GM12878 (cell line): ENCODE data around the gene ENOX1. TPM values are rescaled to one million over a fixed set of nuclear protein-coding genes. Genes with fewer than 3 reads are reported as not detected.

Source experiments
- BACH1 ChIP-seq: fragments of 450-650 bp; IDR thresholded peaks from 2 replicates; pipeline ENCODE4 v1.6.1; 2017; ENCODE audit warnings: mild to moderate bottlenecking, borderline replicate concordance
- BCL3 ChIP-seq: IDR thresholded peaks from 2 replicates; pipeline ENCODE4 v1.6.1; 2011; ENCODE audit warnings: borderline replicate concordance, low read depth, mild to moderate bottlenecking, moderate library complexity, low read length; ENCODE audit not compliant: insufficient read depth, poor library complexity, severe bottlenecking
- BHLHE40 ChIP-seq, 2 experiments: fragments of 450-650 bp in 1 of 2; IDR thresholded peaks; 2 replicates each; pipeline ENCODE4 v1.6.1; 2011 to 2017; ENCODE audit warnings: low read depth in 2 of 2, borderline replicate concordance in 1 of 2, improper control_type of control experiment in 1 of 2, low read length in 1 of 2, mild to moderate bottlenecking in 1 of 2
- CREB1 ChIP-seq: IDR thresholded peaks from 2 replicates; pipeline ENCODE4 v1.6.1; 2012; ENCODE audit warnings: low read depth, mild to moderate bottlenecking, inconsistent platforms
- CUX1 ChIP-seq: IDR thresholded peaks from 2 replicates; pipeline ENCODE4 v1.6.1; 2012; ENCODE audit warnings: improper control_type of control experiment, low read depth, low read length; ENCODE audit not compliant: insufficient replicate concordance
- DPF2 ChIP-seq: fragments of 450-650 bp; IDR thresholded peaks from 2 replicates; pipeline ENCODE4 v1.6.1; 2017; ENCODE audit warnings: mild to moderate bottlenecking
- EGR1 ChIP-seq, 2 experiments: IDR thresholded peaks; 1 replicate in 1 of 2; 2 replicates in 1 of 2; pipeline ENCODE4 v1.6.1; 2011 to 2012; ENCODE audit warnings: low read depth in 2 of 2, low read length in 2 of 2, borderline replicate concordance in 1 of 2, mild to moderate bottlenecking in 1 of 2, moderate library complexity in 1 of 2
- IKZF2 ChIP-seq, 2 experiments: fragments of 450-650 bp; IDR thresholded peaks; 2 replicates each; pipeline ENCODE4 v1.6.1; 2017; ENCODE audit warnings: mild to moderate bottlenecking in 2 of 2, moderate library complexity in 2 of 2
- IRF4 ChIP-seq: IDR thresholded peaks from 2 replicates; pipeline ENCODE4 v1.6.1; 2011; ENCODE audit warnings: low read depth, low read length
- NBN ChIP-seq: fragments of 450-650 bp; IDR thresholded peaks from 2 replicates; pipeline ENCODE4 v1.6.1; 2016
- PAX5 ChIP-seq: IDR thresholded peaks from 2 replicates; pipeline ENCODE4 v1.6.1; 2011; ENCODE audit warnings: low read depth, low read length, borderline replicate concordance
- PBX3 ChIP-seq: IDR thresholded peaks from 2 replicates; pipeline ENCODE4 v1.6.1; 2011; ENCODE audit warnings: mild to moderate bottlenecking, low read depth, low read length, moderate library complexity; ENCODE audit not compliant: insufficient replicate concordance
- RUNX3 ChIP-seq: IDR thresholded peaks from 2 replicates; pipeline ENCODE4 v1.6.1; 2012; ENCODE audit warnings: low read length, inconsistent platforms
- SKIL ChIP-seq: fragments of 450-650 bp; IDR thresholded peaks from 2 replicates; pipeline ENCODE4 v1.6.1; 2017; ENCODE audit warnings: mild to moderate bottlenecking, low read depth, inconsistent platforms; ENCODE audit not compliant: poor library complexity, severe bottlenecking
- ZNF687 ChIP-seq: fragments of 450-650 bp; IDR thresholded peaks from 2 replicates; pipeline ENCODE4 v1.6.1; 2017; ENCODE audit warnings: mild to moderate bottlenecking, moderate library complexity
- polyA plus RNA-seq, 11 experiments: library from polyadenylated mRNA; depleted of rRNA in 4 of 11; unstranded in 6 of 11; stranded (reverse) in 5 of 11; fragments of >200 nt; fragmentation: Nextera tagmentation in 4 of 11; fragmentation: Illumina TruSeq in 1 of 11; extraction: Ambion mirVana in 4 of 11; extraction: Trizol in 1 of 11; gene quantifications; 1 replicate in 1 of 11; 2 replicates in 10 of 11; pipeline versions ENCODE4 v1.2.1 to v1.2.3, GENCODE V29; 2011 to 2016; ENCODE audit warnings: inconsistent platforms in 2 of 11, missing spikeins in 2 of 11, low read depth in 1 of 11
- total RNA-seq, 4 experiments: library from RNA; depleted of rRNA in 3 of 4; stranded (reverse); fragments of >200 nt in 3 of 4; fragmentation: Illumina TruSeq in 1 of 4; extraction: Trizol in 1 of 4; gene quantifications; 2 replicates each; pipeline versions ENCODE4 v1.2.1 to v1.2.3, GENCODE V29; 2013 to 2021

ENOX1 gene
- total and polyA plus RNA-seq, 10 of the 15 experiments (the other 5 are each of a cell fraction or from before 2014, with no cell fraction given) = 0.11 to 0.26 (median 0.15) TPM

- TF ChIP-seq ZNF687 = peak; percentile 12; the same call in 1 of the 2 replicates
- peak; percentile 87 to 94 for TF ChIP-seq IKZF2 (IDR thresholded peaks at IDR 0.05)
- TF ChIP-seq BCL3 = no peak
- TF ChIP-seq IRF4 = 0 out of 2 replicates have a peak, but pooled peaks have one; percentile 54
- TF ChIP-seq CUX1 = peak; percentile 25
- peak; percentile 94 for TF ChIP-seq NBN
- TF ChIP-seq BACH1 = no peak
- TF ChIP-seq SKIL = peak; percentile 45
- peak; percentile 91 for TF ChIP-seq DPF2
- peak; percentile 5; the same call in 1 of the 2 replicates for TF ChIP-seq CREB1
- TF ChIP-seq BHLHE40 (IDR thresholded peaks at IDR 0.05; ENCODE audit: borderline replicate concordance in 1 of 2, low read depth in 2 of 2, low read length in 1 of 2) = peak in 1 of 2 experiments; percentile 51; a peak in 1 of 4 replicates
- peak; percentile 79 for TF ChIP-seq PBX3
- TF ChIP-seq PAX5 = no peak
- peak in 1 of 2 experiments; percentile 47; a peak in 2 of 3 replicates for TF ChIP-seq EGR1 (IDR thresholded peaks at IDR 0.05; ENCODE audit: borderline replicate concordance in 1 of 2, low read depth in 2 of 2, low read length in 2 of 2)
- peak; percentile 59; the same call in 1 of the 2 replicates for TF ChIP-seq RUNX3
Observed at GRCh38 chr13:43307921-43308433, 478.8 kb downstream of the ENOX1 start (continued).
